Smooth muscle cell (in vitro differentiated cells): Measurements from ENCODE around the gene C9orf153. TPM values are rescaled to one million over a fixed set of nuclear protein-coding genes. Genes with fewer than 3 reads are reported as not detected.

Experiments used
- DNase-seq: peaks from one replicate; lab custom pipeline; 2025; ENCODE audit not compliant: unreplicated experiment; lab: John Stamatoyannopoulos, UW
- H2AFZ ChIP-seq: fragments of 200-600 bp; sonication (generic); 2 replicates; pipeline ENCODE4 v1.6.0; 2016; ENCODE audit warnings: antibody characterized with exemption, low read depth, mild to moderate bottlenecking
- H3F3A ChIP-seq: fragments of 200-600 bp; sonication (generic); 2 replicates; pipeline ENCODE4 v1.6.0; 2017; ENCODE audit warnings: antibody characterized with exemption, low read depth
- H3K27ac ChIP-seq: fragments of 200-600 bp; sonication (generic); 2 replicates; pipeline ENCODE4 v1.5.1; 2016; ENCODE audit warnings: low read depth, mild to moderate bottlenecking
- H3K27me3 ChIP-seq: fragments of 200-600 bp; sonication (generic); 2 replicates; pipeline ENCODE4 v1.6.1; 2016; ENCODE audit warnings: low read depth, mild to moderate bottlenecking
- H3K36me3 ChIP-seq: fragments of 200-600 bp; sonication (generic); 2 replicates; pipeline ENCODE4 v1.5.1; 2016; ENCODE audit warnings: low read depth
- H3K4me1 ChIP-seq: fragments of 200-600 bp; sonication (generic); 2 replicates; pipeline ENCODE4 v1.5.1; 2016; ENCODE audit warnings: low read depth
- H3K4me2 ChIP-seq: fragments of 200-600 bp; sonication (generic); 2 replicates; pipeline ENCODE4 v1.6.0; 2016; ENCODE audit warnings: mild to moderate bottlenecking
- H3K4me3 ChIP-seq: fragments of 200-600 bp; sonication (generic); 2 replicates; pipeline ENCODE4 v1.5.1; 2016; ENCODE audit warnings: mild to moderate bottlenecking
- H3K79me2 ChIP-seq: fragments of 200-600 bp; sonication (generic); 2 replicates; pipeline ENCODE4 v1.6.0; 2016; ENCODE audit warnings: low read depth, mild to moderate bottlenecking
- H3K9ac ChIP-seq: fragments of 200-600 bp; sonication (generic); 2 replicates; pipeline ENCODE4 v1.6.0; 2016; ENCODE audit warnings: low read depth
- H3K9me3 ChIP-seq: fragments of 200-600 bp; sonication (generic); replicated peaks from 2 replicates; pipeline ENCODE4 v1.5.1; 2016; ENCODE audit warnings: low read depth
- H4K20me1 ChIP-seq: fragments of 200-600 bp; sonication (generic); 2 replicates; pipeline ENCODE4 v1.6.0; 2016; ENCODE audit warnings: low read depth
- CTCF ChIP-seq: fragments of 200-600 bp; sonication (generic); IDR thresholded peaks from 2 replicates; pipeline ENCODE4 v1.5.1; 2017; ENCODE audit warnings: borderline replicate concordance, mild to moderate bottlenecking, antibody characterized with exemption; ENCODE audit not compliant: insufficient read depth, poor library complexity, severe bottlenecking
- WGBS: methylation state at CpG from one replicate; pipeline ENCODE4 v1.1.7; 2016; ENCODE audit warnings: low lambda C conversion rate; 5-methylcytosine and 5-hydroxymethylcytosine counted together
- polyA plus RNA-seq: library from polyadenylated mRNA; unstranded; fragments of >200 nt; fragmentation: Nextera tagmentation; extraction: Ambion mirVana; gene quantifications from 2 replicates; pipeline ENCODE4 v1.2.1, GENCODE V29; 2016
- total RNA-seq: library from RNA; depleted of rRNA; stranded (reverse); fragments of >200 nt; gene quantifications from 2 replicates; pipeline ENCODE4 v1.2.3, GENCODE V29; 2014

The C9orf153 gene
- total and polyA plus RNA-seq, 2 experiments from 2014 or later, result 0.63 TPM; not detected in 1

GRCh38 chr9:86288499-86289198 lies 29.2 kb upstream of the C9orf153 start:
- no peaks in the 10 kb centered on the region for H4K20me1 ChIP-seq
- no peak overlapping the region for H3K4me3 ChIP-seq
- DNase-seq, result no peak
- no peaks in the 10 kb centered on the region for H3F3A ChIP-seq
- peaks cover 11% of the 10 kb centered on the region for H3K4me1 ChIP-seq
- peaks cover 4% of the 10 kb centered on the region for H3K36me3 ChIP-seq
- 76% methylated on average over 6 of the region's 6 CpGs for WGBS
- H2AFZ ChIP-seq, result no peak overlapping the region
- H3K4me2 ChIP-seq, result no peak overlapping the region
- H3K79me2 ChIP-seq, result no peaks in the 10 kb centered on the region
- TF ChIP-seq CTCF, result no peak
- H3K27ac ChIP-seq, result no peak overlapping the region
- no peak overlapping the region for H3K9ac ChIP-seq
- H3K9me3 ChIP-seq, result no peaks in the 10 kb centered on the region
- no peaks in the 10 kb centered on the region for H3K27me3 ChIP-seq

- DNase-seq, result no peak
- Histone ChIP-seq H3K4me2 (peak overlapping the region; percentile 1), H3K79me2 (no peaks in the 10 kb centered on the region), H2AFZ (no peak overlapping the region), H4K20me1 (no peaks in the 10 kb centered on the region), H3K36me3 (peaks cover 4% of the 10 kb centered on the region), H3K4me3 (no peak overlapping the region), H3K9me3 (no peaks in the 10 kb centered on the region), H3K27ac (no peak overlapping the region), H3K27me3 (no peaks in the 10 kb centered on the region), H3F3A (no peaks in the 10 kb centered on the region), H3K4me1 (peaks cover 14% of the 10 kb centered on the region), H3K9ac (no peak overlapping the region)
- WGBS, result 18% methylated on average over 7 of the region's 7 CpGs
- TF ChIP-seq CTCF, result peak; percentile 31
Measured at GRCh38 chr9:86287013-86287412, 27.6 kb upstream of the C9orf153 start.

GRCh38 chr9:86286278-86286677 lies 26.8 kb upstream of the C9orf153 start:
- Histone ChIP-seq H3K79me2 (peaks cover 4% of the 10 kb centered on the region), H2AFZ (no peak overlapping the region), H3K4me3 (no peak overlapping the region), H3K27ac (no peak overlapping the region), H4K20me1 (no peaks in the 10 kb centered on the region), H3K9ac (no peak overlapping the region), H3K36me3 (peaks cover 4% of the 10 kb centered on the region), H3K9me3 (no peaks in the 10 kb centered on the region), H3K27me3 (no peaks in the 10 kb centered on the region), H3K4me1 (peaks cover 17% of the 10 kb centered on the region), H3F3A (no peaks in the 10 kb centered on the region), H3K4me2 (no peak overlapping the region)
- no peak for TF ChIP-seq CTCF
- no peak for DNase-seq
- WGBS, result 53% methylated on average over 3 of the region's 3 CpGs

- Histone ChIP-seq H3K36me3 (peaks cover 4% of the 10 kb centered on the region), H3K4me2 (no peak overlapping the region), H3K9ac (no peak overlapping the region), H3K4me3 (no peak overlapping the region), H3K27me3 (no peaks in the 10 kb centered on the region), H3K27ac (no peak overlapping the region), H3K9me3 (no peaks in the 10 kb centered on the region), H3K4me1 (peaks cover 23% of the 10 kb centered on the region), H2AFZ (no peak overlapping the region), H4K20me1 (peaks cover 5% of the 10 kb centered on the region), H3F3A (no peaks in the 10 kb centered on the region), H3K79me2 (peaks cover 14% of the 10 kb centered on the region)
- DNase-seq, result no peak
- WGBS, result 73% methylated on average over 2 of the region's 2 CpGs
- TF ChIP-seq CTCF, result no peak
Measured at GRCh38 chr9:86285261-86285660, 25.8 kb upstream of the C9orf153 start.
